ENCODE data around the gene HABP2. TPM values are rescaled to one million over a fixed set of nuclear protein-coding genes. Genes with fewer than 3 reads are reported as not detected.

Gene HABP2
- total RNA-seq, 1 experiment from 2014 or later: not detected

- Histone ChIP-seq H3K4me2 (ENCODE audit: insufficient read depth, insufficient read length, low read length) (no peak overlapping the region), H3T11ph (ENCODE audit: low read length) (no peak overlapping the region), H4K20me1 (ENCODE audit: control insufficient read depth, insufficient read depth, insufficient read length) (no peaks in the 10 kb centered on the region), H3K4ac (ENCODE audit: low read depth, low read length) (no peak overlapping the region), H3K9me3 (ENCODE audit: control insufficient read depth, low read depth, low read length) (no peaks in the 10 kb centered on the region), H3K27me3 (ENCODE audit: insufficient read depth, low read length) (no peaks in the 10 kb centered on the region), H3K23me2 (ENCODE audit: insufficient read length, low read depth, low read length, poor library complexity, severe bottlenecking) (no peaks in the 10 kb centered on the region), H3K56ac (ENCODE audit: insufficient read length, low read depth, low read length) (no peak overlapping the region), H2AK5ac (ENCODE audit: insufficient read length, low read length) (no peak overlapping the region), H2BK120ac (ENCODE audit: low read depth, low read length, poor library complexity, severe bottlenecking) (no peak overlapping the region), H2BK12ac (ENCODE audit: insufficient read length, low read depth, low read length) (no peak overlapping the region), H2BK15ac (ENCODE audit: low read depth, low read length) (no peak overlapping the region), H3K27ac (ENCODE audit: insufficient read length, low read depth, low read length) (no peak overlapping the region), H4K8ac (replicated peaks; ENCODE audit: insufficient read length, low read depth, low read length) (no peak overlapping the region), H2BK20ac (ENCODE audit: low read depth, low read length, poor library complexity, severe bottlenecking) (no peak overlapping the region), H4K5ac (ENCODE audit: insufficient read length, low read depth, low read length) (no peak overlapping the region), H2AFZ (ENCODE audit: low read length) (no peak overlapping the region), H3K18ac (ENCODE audit: insufficient read length, low read depth, low read length) (no peak overlapping the region), H3K14ac (ENCODE audit: insufficient read depth, low read length) (no peak overlapping the region), H4K91ac (ENCODE audit: insufficient read length, low read depth, low read length) (no peak overlapping the region), H3K79me2 (ENCODE audit: insufficient read depth, low read length) (no peaks in the 10 kb centered on the region), H2BK5ac (ENCODE audit: insufficient read length, low read length) (no peak overlapping the region), H3K9ac (ENCODE audit: extremely low read depth, insufficient read length, low read length) (no peak overlapping the region), H3K23ac (ENCODE audit: insufficient read length, low read depth, low read length) (no peak overlapping the region), H3K4me1 (ENCODE audit: insufficient read depth, low read length) (no peaks in the 10 kb centered on the region), H3K79me1 (ENCODE audit: insufficient read depth, low read depth, low read length, poor library complexity, severe bottlenecking) (no peaks in the 10 kb centered on the region)
- Mint-ChIP-seq H3K9me3 (no peaks in the 10 kb centered on the region), H3K4me1 (peaks cover 2% of the 10 kb centered on the region in 2 experiments), H3K36me3 (ENCODE audit: insufficient read depth in 1 of 3, low read depth in 3 of 3) (no peaks in the 10 kb centered on the region), H3K4me3 (no peak overlapping the region), H3K27me3 (ENCODE audit: low read depth) (peaks cover 26% of the 10 kb centered on the region), H3K27ac (no peak overlapping the region)
- TF ChIP-seq, protein P1, sequence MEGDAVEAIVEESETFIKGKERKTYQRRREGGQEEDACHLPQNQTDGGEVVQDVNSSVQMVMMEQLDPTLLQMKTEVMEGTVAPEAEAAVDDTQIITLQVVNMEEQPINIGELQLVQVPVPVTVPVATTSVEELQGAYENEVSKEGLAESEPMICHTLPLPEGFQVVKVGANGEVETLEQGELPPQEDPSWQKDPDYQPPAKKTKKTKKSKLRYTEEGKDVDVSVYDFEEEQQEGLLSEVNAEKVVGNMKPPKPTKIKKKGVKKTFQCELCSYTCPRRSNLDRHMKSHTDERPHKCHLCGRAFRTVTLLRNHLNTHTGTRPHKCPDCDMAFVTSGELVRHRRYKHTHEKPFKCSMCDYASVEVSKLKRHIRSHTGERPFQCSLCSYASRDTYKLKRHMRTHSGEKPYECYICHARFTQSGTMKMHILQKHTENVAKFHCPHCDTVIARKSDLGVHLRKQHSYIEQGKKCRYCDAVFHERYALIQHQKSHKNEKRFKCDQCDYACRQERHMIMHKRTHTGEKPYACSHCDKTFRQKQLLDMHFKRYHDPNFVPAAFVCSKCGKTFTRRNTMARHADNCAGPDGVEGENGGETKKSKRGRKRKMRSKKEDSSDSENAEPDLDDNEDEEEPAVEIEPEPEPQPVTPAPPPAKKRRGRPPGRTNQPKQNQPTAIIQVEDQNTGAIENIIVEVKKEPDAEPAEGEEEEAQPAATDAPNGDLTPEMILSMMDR (conservative IDR thresholded peaks at IDR 0.05): no peak
- no CpG with 5 or more reads among the region's 13 CpGs for WGBS (ENCODE audit: extremely low coverage, insufficient read length, low lambda C conversion rate)
- no peak for DNase-seq
Measured at GRCh38 chr10:113589201-113589770, 36.4 kb downstream of the HABP2 start.
